SK-N-SH treated with all-trans-retinoic acid at 6 μM for 48 hours (cell line): ENCODE measurements around the gene ALG9.

Experiments used
- ARNTL ChIP-seq: fragments of 450-650 bp; formaldehyde crosslinking; IDR thresholded peaks from 2 replicates; pipeline ENCODE4 v1.5.0; 2020; ENCODE audit warnings: low read depth, mild to moderate bottlenecking, moderate library complexity, borderline replicate concordance
- ISL1 ChIP-seq: fragments of 250-450 bp; sonication (Bioruptor Pico); IDR thresholded peaks from 2 replicates; pipeline ENCODE4 v2.1.2; 2022; ENCODE audit warnings: mild to moderate bottlenecking, moderate library complexity
- OSR1 ChIP-seq: fragments of 250-450 bp; sonication (Bioruptor Pico); IDR thresholded peaks from 2 replicates; pipeline ENCODE4 v1.8.0; 2022; ENCODE audit warnings: moderate library complexity, mild to moderate bottlenecking, inconsistent platforms
- PPARA ChIP-seq: fragments of 250-450 bp; sonication (Bioruptor Pico); IDR thresholded peaks from 2 replicates; pipeline ENCODE4 v1.5.0; 2020; ENCODE audit warnings: mild to moderate bottlenecking, borderline replicate concordance
- RARB ChIP-seq: fragments of 250-450 bp; sonication (Bioruptor Pico); IDR thresholded peaks from 2 replicates; pipeline ENCODE4 v1.8.0; 2021; ENCODE audit warnings: mild to moderate bottlenecking, moderate library complexity
- TCF4 ChIP-seq: fragments of 250-450 bp; sonication (Bioruptor Pico); IDR thresholded peaks from 2 replicates; pipeline ENCODE4 v1.8.0; 2021; ENCODE audit warnings: mild to moderate bottlenecking, moderate library complexity, borderline replicate concordance
- ZC3H10 ChIP-seq: fragments of 250-450 bp; sonication (Bioruptor Pico); IDR thresholded peaks from 2 replicates; pipeline ENCODE4 v1.5.1; 2021; ENCODE audit warnings: mild to moderate bottlenecking, moderate library complexity
- ZFP30 ChIP-seq: fragments of 450-650 bp; formaldehyde crosslinking; IDR thresholded peaks from 2 replicates; pipeline ENCODE4 v1.5.0; 2022; ENCODE audit warnings: mild to moderate bottlenecking, moderate library complexity
- TF ChIP-seq, protein P1 (sequence below): fragments of 250-450 bp; sonication (Bioruptor Pico); IDR thresholded peaks from 2 replicates; pipeline ENCODE4 v1.5.1; 2020; ENCODE audit warnings: low read depth, mild to moderate bottlenecking, moderate library complexity
- TF ChIP-seq, protein P2 (sequence below): fragments of 250-450 bp; sonication (Bioruptor Pico); IDR thresholded peaks from 2 replicates; pipeline ENCODE4 v1.8.0; 2020; ENCODE audit warnings: mild to moderate bottlenecking, moderate library complexity, borderline replicate concordance

DNA sequence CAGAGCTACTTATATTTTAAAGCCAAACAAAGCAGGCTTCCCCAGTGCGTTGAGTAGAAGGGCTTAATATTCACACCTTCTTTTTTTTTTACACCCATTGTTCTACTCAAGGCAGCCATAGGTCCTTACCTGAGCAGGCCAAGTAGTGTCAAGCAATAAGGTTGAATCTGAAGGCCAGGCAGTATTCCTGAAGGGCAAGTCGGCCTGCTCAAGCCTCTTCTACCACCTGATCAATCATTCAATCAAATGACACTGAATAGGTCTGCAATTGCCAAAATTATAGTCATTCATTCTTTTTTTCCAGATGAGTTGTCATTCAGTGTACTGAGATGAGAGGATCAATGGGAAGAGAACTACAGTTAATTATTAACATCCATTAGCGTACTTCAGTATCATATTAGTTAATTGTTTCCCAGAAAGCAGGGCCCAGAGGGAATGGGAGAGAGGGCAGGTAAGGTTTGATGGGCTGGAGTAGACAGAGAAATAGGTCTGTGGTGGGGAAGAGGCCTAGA lies 93.3 kb downstream of the ALG9 start:
- TF ChIP-seq ZFP30 (CRISPR knock-in tag) (no peak), RARB (CRISPR knock-in tag) (no peak), ISL1 (no peak), OSR1 (CRISPR knock-in tag) (no peak), TCF4 (no peak), ZC3H10 (CRISPR knock-in tag) (no peak), ARNTL (CRISPR knock-in tag) (no peak), PPARA (CRISPR knock-in tag) (no peak)
- TF ChIP-seq, protein P1, sequence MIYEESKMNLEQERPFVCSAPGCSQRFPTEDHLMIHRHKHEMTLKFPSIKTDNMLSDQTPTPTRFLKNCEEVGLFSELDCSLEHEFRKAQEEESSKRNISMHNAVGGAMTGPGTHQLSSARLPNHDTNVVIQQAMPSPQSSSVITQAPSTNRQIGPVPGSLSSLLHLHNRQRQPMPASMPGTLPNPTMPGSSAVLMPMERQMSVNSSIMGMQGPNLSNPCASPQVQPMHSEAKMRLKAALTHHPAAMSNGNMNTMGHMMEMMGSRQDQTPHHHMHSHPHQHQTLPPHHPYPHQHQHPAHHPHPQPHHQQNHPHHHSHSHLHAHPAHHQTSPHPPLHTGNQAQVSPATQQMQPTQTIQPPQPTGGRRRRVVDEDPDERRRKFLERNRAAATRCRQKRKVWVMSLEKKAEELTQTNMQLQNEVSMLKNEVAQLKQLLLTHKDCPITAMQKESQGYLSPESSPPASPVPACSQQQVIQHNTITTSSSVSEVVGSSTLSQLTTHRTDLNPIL (CRISPR knock-in tag) = no peak
- TF ChIP-seq, protein P2, sequence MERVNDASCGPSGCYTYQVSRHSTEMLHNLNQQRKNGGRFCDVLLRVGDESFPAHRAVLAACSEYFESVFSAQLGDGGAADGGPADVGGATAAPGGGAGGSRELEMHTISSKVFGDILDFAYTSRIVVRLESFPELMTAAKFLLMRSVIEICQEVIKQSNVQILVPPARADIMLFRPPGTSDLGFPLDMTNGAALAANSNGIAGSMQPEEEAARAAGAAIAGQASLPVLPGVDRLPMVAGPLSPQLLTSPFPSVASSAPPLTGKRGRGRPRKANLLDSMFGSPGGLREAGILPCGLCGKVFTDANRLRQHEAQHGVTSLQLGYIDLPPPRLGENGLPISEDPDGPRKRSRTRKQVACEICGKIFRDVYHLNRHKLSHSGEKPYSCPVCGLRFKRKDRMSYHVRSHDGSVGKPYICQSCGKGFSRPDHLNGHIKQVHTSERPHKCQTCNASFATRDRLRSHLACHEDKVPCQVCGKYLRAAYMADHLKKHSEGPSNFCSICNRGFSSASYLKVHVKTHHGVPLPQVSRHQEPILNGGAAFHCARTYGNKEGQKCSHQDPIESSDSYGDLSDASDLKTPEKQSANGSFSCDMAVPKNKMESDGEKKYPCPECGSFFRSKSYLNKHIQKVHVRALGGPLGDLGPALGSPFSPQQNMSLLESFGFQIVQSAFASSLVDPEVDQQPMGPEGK (CRISPR knock-in tag) = no peak
